Measurements from ENCODE around the gene PROCA1. TPM values are rescaled to one million over a fixed set of nuclear protein-coding genes. Genes with fewer than 3 reads are reported as not detected.

PROCA1 gene
- total RNA-seq, result 0.51 and 0.56 TPM in 2 replicates

DNA sequence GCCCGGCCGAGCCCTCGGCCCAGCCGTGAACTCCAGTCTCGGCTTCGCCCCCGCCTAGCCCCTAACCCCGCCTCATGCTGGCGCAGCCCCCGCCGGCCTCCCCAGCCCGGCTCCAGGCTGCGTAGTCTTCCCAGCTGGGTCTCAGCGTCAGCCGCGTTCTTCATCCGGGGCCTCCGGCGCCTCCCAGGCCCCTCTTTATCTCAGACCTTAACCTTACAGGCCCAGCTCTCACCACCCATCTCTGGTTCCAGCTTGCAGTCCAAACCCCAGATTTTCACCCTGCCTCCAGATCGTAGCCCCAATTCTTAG, at the start of gene PROCA1:
TSS of gene PROCA1 (minus strand) at position 166 of the 309 bp plus-strand sequence. CDS start 228 bp downstream, outside the sequence.
- no peak for DNase-seq

GRCh38 chr17:28760601-28761562, 49.2 kb upstream of the PROCA1 start:
- peak; percentile 69 for DNase-seq

DNA sequence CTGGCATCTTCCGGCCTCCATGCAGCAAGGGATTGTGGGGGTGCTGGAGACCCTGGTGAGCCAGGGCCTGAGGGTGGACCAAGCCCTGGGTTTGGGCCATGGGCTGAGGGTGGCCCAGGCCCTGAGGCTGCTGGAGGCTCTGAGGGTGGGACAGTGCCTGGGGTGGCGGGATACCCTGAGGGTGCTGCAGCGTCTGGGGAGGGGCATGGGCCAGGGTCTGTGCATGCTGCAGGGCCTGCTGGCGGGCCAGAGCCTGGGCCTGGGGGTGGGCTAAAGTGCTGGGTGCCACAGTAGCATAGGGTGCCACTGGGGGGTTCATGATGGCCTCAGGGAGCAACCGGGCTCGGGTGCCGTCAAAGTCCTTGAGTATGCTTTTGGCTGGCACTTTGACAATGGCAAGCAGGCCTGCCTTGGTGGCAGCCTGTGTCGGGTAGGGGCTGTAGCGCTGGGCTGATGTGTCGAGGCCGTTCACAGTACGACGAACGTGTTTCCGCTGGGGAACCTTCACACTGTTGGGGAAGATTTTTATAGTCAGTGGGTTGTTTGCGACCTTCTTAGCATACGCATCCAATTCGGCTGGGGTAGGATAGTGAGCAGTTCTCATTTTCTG, 47.7 kb upstream of the PROCA1 start:
- no peak for DNase-seq

DNA sequence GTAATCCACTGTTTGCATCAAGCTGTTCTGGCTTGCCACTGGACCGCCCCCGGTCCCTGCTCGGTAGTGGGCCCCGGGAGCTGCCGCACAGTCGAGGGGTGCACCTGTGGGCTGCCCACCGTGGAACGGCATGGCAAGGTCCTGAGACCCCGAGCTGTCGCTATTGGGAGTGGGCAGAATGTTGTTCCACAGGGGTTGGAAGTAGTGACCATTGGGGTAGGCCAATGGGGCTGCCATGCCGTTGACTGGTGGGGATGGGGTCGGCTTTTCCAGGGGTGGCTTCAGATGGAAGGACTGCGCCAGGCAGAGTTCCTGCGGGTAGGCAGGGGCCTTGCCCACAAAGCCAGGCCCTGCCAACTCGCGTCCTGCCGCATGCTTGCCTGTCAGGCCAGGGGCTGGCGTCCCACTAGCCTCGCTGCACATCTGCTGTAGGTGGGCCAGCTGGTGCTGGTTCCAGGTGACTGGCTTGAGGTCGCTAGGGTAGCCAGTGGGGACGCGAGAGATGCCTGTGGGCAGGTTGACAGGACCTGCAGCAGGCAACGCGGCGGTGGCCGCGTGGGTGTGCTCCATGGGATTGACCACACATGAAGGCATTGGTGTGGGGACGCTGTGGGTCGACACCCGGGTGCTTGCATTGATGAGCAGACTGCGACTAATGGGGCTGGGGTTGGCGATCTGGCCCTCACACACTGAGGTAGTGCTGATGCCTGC, 46.9 kb upstream of the PROCA1 start:
- no peak for DNase-seq

DNA sequence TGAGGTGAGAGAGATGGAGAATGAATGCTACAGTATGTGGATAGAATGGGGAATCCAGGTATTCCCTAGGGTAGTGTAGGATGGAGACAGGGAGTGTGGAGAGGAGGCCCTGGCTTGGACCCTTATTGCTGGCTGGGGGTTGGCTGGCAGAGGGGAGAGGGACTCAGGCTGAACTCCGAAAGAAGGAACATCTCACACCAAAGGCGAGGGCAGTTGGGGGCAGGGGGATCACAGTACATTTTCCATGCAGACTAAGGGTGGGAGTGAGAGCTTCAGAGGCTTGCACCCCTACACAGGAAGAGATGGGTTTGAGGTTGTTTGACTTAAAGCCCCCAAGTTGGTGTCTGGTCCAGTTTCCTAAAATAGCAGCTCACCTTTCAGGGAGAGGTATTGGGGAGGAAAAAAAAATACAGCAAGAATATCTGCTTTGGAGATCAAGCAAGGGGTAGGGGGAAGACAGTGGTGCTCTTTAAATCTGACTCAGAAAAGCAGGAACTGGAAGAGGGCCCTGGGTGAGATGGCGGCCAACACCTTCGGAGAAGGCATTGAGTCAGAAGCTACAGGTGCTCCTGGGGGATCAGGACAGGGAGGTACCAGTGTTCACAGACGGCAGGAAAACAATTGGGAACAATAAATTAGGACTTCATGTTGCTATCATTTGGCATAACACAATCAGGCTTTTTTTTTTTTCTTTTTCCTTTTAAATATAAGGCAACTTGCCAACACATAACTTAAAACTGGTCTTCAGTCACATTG, 44.5 kb upstream of the PROCA1 start:
- DNase-seq, result no peak

DNA sequence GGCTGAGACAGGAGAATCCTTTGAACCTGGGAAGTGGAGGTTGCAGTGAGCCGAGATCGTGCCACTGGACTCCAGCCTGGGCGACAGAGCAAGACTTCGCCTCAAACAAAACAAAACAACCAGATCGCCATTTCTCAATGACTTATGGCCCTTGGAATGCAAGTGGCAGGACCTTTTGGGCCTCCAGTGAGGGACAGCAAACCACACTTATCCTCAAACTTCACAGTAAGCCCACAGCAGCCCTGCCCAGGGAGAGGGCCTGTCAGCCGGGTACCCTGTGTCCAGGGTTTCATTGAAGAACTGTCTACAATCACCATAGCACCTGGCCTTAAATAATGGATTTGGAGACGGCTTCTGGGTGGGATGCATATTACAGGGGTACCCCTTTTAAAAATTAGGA, 43.8 kb upstream of the PROCA1 start:
- DNase-seq, result no peak

DNA sequence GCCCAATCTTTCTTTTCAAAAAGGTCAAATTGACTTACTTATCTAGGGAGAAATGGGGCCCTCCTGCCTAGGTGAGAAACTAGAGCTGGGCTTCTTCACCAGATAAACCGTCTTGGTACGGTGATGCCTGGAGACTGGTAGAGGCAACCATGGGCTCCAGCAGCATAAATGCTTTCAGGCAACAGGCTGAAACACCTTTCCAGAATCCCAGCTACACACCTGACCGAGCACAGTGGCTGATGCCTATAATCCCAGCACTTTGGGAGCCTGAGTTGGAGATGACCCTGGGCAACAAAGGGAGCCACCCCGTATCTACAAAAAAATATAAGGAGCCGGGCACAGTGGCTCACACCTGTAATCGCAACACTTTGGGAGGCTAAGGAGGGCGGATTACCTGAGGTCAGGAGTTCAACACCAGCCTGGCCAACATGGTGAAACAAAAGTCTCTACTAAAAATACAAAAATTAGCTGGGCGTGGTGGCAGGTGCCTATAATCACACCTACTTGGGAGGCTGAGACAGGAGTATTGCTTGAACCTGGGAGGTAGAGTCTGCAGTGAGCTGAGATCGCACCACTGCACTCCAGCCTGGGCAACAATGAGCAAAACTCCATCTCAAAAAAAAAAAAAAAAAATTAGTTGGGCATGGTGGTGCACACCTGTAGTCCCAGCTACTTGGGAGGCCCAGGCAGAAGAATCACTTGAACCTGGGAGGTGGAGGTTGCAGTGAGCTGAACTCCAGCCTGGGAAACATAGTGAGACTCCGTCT, 40.1 kb upstream of the PROCA1 start:
- DNase-seq, result no peak

GRCh38 chr17:28750178-28751047, 38.7 kb upstream of the PROCA1 start:
- DNase-seq, result peak; percentile 97

- DNase-seq, result no peak
These were observed 38.0 kb upstream of the PROCA1 start for GRCh38 chr17:28749516-28750177.

GRCh38 chr17:28748852-28749515, 37.3 kb upstream of the PROCA1 start:
- DNase-seq, result no peak

DNA sequence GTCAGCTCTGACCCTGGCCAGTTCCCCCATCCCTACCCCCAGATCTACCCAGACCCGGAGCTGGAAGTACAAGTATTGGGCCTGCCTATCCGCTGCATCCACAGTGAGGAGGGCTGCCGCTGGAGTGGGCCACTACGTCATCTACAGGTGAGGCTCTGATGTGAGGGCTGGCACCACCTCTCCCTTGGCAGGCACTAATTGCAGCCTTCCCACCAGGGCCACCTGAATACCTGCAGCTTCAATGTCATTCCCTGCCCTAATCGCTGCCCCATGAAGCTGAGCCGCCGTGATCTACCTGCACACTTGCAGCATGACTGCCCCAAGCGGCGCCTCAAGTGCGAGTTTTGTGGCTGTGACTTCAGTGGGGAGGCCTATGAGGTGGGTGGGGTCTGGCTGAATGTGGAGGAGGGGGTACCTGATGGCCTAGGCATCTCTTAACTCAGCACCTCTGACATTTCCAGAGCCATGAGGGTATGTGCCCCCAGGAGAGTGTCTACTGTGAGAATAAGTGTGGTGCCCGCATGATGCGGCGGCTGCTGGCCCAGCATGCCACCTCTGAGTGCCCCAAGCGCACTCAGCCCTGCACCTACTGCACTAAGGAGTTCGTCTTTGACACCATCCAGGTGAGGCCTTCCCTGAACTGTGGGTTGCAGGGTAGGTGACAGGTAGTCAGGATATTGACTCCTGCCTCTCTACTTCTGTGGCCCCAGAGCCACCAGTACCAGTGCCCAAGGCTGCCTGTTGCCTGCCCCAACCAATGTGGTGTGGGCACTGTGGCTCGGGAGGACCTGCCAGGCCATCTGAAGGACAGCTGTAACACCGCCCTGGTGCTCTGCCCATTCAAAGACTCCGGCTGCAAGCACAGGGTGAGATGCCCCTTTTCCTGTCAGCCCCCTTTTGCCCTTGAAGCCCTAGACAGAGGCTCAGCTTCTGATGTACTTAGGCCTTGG, 36.4 kb upstream of the PROCA1 start:
- no peak for DNase-seq

GRCh38 chr17:28747051-28747691, 35.5 kb upstream of the PROCA1 start:
- peak; percentile 37 for DNase-seq

DNA sequence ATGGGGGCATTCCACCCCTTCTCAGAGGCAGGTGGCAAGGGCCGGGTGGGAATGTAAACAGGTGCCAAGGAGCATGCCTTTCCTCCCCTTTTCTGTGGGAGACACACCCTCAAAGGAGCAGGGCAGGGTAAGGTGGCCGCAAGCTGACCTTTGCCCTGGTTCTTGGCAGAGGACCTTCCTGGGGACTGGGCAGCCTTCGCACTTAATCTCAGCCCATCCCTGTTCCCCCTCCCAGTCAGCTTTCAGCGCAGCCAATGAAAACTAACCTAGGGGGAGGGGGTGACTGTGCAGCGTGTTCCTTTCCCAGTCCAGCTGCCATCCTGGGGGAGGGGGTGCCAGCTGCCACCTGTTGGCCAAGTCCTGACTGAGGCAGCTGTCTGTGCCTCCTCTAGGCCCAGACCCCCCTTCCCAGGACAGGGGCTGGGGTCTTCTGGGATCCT, 34.9 kb upstream of the PROCA1 start:
- peak; percentile 40 for DNase-seq

GRCh38 chr17:28745786-28746411, 34.2 kb upstream of the PROCA1 start:
- DNase-seq, result no peak

DNA sequence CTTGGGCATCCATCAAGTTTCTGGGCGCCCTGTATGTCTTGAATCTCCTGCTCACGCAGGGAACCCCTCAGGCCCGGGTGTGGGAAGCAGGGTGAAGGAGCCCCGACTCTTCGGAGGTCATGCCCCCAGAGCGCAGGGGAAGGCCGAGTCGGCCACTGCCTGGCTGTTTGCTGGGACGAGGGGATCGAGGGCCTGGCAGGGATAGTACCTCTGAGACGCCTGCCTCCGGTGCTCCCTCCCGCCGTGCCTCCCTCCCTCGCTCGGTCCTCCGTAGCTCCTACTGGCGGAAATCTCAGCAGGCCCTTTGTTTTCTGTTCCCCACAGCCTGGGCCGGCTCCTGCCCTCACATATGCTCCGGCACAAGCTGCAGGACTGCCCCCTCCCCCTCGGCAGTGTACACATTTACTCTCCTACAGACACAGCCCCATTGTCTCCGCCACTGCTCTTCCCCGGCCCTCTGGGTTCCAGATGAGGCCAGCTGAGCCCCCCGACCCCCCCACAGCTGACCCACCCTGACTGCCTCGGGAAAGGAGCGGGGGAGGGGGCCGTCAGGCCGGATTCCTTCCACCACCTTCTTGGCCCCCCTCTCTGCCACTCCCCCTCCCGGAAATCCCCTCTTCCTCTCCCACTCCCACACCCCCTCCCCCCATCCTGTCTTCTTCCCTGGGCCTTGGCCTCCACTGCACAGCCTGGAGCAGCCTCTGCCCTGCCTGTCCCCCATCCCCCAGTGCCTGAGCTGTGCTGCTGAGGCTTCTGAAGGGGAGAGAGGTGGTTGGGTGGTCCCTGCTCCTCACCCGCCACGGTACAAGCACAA, 33.5 kb upstream of the PROCA1 start:
- peak; percentile 75 for DNase-seq
